MM.1S (cell line): ENCODE data around the gene LMO1.

Source experiments
- EZH2 ChIP-seq: fragments of 300-600 bp; sonication (generic); optimal IDR thresholded peaks from 2 replicates; pipeline ENCODE3; 2017; ENCODE audit warnings: low read depth, mild to moderate bottlenecking, antibody characterized with exemption, low read length, mixed read lengths
- EZH2phosphoT487 ChIP-seq: fragments of 300-600 bp; sonication (generic); IDR thresholded peaks from 2 replicates; pipeline ENCODE4 v1.6.1; 2018; ENCODE audit warnings: antibody characterized with exemption, low read length
- TF ChIP-seq, protein P1 (sequence below): fragments of 300-600 bp; sonication (generic); IDR thresholded peaks from 2 replicates; pipeline ENCODE4 v1.5.1; 2016; ENCODE audit warnings: antibody characterized with exemption, low read length, mixed read lengths

DNA sequence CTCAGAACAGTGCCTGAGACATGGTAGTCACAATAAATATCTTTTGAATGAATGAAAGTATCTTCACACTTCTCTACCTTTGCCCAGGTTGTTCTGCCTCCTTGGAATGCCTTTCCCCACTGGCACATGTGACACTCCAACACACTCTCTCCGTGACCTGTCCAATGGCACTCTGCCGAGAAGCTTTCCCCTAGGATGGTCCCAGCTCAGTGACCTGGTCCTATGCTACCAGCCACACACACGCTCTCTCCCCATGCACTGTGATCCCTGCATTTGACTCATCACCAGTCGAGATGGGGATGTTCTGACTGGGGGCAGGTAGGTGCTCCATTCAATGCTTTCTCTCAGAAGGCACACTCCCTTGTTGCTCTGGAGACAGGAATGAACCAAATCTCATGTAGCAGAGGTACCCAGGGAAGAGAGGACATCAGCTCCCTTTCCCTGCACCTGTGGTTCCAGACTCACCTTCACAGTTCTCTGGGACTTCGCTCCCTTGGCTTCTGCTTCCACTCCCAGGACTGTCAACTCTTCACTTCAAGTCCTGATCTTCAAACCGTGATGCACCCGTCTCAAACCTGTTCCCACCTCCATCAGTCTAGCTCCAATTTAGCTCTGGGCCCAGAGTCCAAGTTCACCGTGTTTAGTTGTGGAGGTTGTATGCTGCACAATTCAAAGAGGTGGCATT, 30.7 kb upstream of the LMO1 start:
- TF ChIP-seq, protein P1, sequence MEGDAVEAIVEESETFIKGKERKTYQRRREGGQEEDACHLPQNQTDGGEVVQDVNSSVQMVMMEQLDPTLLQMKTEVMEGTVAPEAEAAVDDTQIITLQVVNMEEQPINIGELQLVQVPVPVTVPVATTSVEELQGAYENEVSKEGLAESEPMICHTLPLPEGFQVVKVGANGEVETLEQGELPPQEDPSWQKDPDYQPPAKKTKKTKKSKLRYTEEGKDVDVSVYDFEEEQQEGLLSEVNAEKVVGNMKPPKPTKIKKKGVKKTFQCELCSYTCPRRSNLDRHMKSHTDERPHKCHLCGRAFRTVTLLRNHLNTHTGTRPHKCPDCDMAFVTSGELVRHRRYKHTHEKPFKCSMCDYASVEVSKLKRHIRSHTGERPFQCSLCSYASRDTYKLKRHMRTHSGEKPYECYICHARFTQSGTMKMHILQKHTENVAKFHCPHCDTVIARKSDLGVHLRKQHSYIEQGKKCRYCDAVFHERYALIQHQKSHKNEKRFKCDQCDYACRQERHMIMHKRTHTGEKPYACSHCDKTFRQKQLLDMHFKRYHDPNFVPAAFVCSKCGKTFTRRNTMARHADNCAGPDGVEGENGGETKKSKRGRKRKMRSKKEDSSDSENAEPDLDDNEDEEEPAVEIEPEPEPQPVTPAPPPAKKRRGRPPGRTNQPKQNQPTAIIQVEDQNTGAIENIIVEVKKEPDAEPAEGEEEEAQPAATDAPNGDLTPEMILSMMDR: no peak
- TF ChIP-seq EZH2 (no peak), EZH2phosphoT487 (no peak)
